ENCODE measurements around the gene ACBD7.
A peak's percentile ranks its signal among the peaks of the same experiment; 100 is the strongest.

ACBD7 gene

DNA sequence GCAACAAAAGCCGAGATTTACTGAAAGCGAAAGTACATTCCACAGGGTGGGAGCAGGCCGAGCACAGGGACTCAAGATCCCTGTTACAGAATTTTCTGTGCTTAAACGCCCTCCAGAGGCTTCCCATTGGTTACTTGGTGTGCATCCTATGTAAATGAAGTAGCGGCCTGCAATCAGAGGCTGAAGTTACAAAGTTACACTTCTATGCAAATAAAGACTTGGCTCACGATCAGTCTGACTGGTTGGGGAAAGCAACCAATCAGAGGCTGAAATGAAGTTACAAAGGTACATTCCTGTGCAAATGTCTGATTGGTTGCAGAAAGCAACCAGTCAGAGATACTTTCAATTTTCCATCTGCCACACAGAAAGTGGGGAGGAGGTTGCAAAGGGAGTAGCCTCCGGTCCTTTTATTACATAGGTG is 4.1 kb downstream of the ACBD7 start:
- peak; percentile 1 for DNase-seq

DNA sequence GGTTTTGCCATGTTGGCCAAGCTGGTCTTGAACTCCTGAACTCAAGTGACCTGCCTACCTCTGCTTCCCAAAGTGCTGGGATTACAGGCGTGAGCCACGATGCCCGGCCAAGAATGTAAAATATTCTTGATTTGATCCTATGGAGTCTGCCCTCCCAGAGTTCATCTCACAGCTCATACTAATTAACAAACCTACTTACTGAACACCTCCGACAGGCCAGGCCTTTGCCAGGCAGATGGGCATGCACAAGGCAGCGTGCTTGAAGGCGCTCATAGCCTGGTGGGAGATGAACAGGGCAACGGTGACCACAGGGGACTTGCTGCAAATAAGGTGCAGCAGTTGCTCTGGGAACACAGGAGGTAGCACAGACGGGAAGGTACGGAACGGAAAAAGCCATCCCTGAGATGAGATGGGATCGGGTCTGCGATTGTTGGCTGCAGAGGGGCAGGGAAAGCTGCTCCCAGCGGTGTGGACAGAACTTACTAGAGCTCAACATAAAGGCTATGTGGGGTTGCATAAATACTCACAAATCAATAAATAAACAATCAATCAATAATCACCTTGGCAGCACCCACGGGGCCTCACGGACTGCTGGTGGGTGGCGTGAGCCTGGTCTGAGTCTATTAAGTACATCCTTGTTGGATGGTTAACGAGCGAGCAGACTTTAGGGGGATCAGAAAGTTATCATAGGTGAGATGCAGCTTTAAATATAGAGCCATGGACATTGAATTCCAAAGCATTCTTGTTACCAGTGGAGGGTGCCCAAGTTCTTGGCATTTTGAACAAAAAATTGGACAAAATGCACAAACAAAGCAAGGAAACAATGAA is 4.7 kb downstream of the ACBD7 start:
- no peak for DNase-seq

DNA sequence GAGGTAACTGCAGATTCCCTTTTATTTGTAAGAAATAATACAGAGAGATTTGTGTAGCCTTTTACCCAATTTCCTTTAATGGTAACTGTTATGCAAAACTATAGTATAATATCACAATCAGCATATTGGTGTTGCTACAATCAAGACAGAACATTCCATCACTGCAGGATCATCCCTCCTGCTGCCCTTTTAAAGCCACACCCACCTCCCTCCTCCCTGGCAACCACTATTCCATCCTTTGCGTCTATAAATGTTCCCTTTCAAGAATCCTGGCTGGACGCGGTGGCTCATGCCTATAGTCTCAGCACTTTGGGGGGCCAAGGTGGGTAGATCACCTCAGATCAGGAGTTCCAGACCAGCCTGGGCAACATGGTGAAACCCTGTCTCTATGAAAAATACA is 13.2 kb downstream of the ACBD7 start:
- DNase-seq, result no peak

DNA sequence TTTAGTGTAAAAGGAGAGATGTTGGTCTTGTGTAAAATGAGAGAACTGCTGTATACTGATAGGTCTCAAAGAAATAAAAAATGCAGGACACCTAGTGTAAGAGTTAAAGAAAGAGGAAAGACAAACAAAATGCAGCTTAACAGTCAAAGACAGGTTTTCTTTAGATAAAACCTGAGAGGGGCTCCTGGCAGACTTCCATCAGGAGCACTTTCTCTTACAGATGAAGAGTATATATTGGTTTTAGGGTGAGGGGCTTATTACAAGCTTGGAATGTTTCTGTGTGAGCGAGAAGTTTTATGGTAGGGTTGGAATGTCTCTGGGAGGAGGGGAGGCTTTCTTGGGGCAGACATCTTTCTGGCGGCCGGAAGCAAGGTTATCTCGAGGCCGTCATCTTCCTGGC is 16.2 kb downstream of the ACBD7 start:
- no peak for DNase-seq

DNA sequence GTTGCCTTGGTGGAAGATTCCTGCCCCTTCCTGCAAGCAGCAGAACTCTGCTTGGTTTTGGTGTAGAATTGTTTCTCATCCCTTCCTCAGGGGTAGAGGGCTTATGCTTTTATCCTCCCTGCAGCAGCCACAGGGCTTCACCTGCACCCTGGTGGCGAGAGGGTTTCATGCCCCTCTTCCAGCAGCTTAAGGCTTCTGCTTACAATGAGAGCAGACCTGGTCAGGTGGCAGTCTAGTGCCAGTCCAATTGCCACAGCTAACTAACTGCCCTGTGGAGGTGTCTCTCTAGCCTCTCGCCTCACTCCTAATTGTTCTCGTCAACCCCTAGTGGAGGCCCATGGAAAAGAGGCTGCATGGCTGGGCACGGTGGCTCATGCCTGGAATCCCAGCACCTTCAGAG is 19.3 kb downstream of the ACBD7 start:
- DNase-seq, result no peak

DNA sequence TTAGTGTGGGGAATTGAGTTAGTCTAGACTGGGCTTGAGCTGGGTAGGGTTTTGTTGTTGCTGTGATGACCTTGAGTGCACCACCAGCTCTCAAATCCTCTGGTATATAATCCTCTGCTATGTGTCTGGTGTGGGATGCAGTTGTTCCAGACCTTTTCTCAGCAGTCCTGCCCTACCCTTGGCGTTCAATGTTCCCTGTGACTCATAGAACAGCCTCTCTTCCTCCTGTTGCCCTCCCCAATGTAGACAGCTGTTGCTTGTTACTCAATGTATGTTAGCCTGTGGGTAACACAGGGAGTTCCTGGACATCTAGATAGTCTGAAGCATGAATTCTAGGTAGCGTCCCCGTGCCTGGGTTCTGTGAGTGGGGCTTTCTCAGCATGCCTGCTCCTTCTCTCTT is 19.8 kb downstream of the ACBD7 start:
- DNase-seq, result no peak

DNA sequence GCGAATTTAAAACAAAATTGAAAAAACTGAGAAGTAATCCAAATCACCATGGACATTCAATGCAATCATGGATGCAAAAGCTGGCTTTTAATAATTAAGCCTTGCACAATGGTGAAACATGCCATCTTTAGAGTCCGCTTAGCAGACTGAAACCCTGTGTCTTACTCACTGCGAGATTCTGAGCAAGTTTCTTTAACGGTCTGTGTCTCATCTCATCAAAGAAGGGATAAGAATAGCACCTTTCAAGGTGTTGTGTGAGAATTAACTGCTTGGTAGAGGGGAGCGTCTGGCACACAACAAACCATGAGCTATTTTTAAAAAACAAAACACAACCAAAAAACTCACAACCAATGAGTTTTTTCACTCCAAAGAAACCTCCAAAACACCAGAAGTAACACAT is 21.4 kb downstream of the ACBD7 start:
- no peak for DNase-seq

DNA sequence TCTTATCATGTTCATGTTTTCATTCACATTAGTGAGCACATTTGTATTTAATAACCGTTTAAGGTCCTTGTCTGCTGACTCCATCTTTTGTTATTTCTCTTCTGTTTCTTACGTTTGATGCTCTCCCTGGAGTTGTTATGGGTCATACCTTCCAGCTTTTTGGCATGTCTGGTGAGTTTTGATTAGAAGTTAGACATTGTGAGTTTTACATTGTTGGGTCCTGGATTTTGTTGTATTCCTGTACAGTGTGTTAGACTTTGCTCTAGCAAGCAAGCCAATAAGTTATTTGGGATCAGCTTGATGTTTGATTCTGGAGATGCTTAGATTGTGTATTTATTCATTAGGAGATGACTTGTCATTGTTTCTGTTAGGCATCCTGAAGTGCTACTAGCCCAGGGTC is 27.9 kb downstream of the ACBD7 start:
- no peak for DNase-seq

DNA sequence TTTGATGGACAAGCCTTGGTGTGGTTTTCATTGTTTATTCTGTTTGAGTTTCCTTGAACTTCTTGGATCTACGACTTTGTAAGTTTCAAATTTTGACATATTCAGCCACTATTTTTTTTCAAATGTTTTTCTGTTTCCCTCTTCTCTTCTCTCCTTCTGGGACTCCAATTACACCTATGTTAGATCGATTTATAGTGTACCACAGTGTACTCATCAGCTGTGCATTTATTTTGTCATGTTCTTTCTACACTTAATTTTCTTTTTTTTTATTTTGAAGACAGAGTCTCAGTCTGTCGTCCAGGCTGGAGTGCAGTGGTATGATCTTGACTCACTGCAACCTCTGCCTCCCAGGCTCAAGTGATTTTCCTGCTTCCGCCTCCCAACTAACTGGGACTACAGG is 28.7 kb downstream of the ACBD7 start:
- no peak for DNase-seq

DNA sequence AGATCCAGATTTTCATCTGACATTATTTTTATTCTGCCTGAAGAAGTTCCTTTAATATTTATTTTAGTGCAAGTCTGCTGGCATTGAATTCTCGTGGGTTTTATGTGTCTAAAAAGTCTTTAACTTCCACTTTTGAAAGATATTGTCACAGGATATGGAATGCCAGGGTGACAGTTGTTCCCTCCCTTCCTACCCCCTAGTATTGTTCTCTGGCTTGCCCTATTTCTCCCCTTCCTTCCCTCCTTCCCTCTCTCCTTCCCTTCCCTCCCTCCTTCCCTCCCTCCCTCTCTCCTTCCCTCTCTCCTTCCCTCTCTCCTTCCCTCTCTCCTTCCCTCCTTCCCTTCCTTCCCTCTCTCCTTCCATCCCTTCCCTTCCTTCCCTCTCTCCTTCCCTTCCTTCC is 29.9 kb downstream of the ACBD7 start:
- DNase-seq, result no peak

DNA sequence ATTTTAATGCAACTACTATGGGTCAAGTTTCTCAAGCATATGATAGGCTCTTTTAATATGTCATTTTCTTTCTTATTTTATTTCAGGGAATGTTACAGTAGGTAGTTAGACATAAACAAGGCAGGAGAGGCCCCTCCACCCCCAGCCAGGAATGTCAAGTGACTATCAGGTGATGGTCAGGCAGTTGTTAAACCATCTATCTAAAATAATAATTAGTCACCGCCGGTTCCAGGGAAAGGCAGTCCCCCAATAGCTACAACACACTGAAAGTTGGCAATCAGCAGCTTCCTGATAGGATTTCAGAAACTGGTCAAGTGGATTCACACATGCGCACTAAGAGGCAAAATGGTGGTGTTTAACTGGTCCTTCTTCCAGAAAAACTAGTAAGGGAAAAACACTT is 35.5 kb downstream of the ACBD7 start:
- DNase-seq, result no peak

DNA sequence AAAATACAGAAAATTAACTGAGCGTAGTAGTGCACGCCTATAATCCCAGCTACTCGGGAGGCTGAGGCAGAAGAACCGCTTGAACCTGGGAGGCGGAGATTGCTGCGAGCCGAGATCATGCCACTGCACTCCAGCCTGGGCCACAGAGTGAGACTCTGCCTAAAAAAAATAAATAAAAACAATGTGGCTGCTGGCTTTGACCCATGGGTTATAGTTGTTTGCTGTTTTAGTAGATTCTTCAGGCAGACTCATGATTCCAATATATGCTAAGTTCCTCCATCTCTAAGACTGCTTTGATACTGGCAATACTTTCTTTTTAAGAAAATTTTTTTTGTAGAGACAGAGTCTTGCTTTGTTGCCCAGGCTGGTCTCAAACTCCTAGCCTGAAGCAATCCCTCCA is 36.5 kb downstream of the ACBD7 start:
- DNase-seq, result no peak

DNA sequence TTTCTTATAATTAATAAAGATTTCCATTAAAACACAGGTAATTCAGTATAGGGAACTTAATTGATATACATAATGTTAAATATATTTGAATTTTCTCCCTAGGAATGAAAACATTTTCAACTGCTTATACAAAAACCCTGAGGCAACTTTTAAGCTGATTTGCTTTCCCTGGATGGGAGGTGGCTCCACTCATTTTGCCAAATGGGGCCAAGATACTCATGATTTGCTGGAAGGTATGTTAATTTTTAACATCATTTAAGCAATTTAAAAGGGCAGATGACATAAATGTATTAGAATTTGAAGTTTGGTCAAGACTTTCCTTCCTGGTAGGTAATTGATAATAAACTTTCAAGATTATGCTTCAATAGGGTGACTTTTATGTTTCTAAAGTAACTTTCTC is 39.0 kb downstream of the ACBD7 start:
- no peak for DNase-seq

DNA sequence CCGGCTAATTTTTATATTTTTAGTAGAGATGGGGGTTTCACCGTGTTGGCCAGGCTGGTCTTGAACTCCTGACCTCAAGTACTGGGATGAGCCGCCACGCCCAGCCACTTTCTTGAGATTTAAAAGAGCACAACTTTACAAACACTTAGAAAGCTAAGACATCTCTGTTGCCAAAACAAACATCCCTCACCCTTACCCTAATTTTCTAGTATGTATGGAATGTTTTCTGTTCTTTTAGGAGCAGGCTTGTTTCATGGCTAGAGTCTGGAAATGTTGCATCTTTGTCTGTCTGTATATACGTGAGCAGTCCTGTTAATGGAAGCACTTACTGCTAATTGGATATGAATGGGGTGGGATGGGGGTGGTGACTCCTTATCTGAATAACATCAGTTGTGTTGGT is 42.0 kb downstream of the ACBD7 start:
- DNase-seq, result no peak

DNA sequence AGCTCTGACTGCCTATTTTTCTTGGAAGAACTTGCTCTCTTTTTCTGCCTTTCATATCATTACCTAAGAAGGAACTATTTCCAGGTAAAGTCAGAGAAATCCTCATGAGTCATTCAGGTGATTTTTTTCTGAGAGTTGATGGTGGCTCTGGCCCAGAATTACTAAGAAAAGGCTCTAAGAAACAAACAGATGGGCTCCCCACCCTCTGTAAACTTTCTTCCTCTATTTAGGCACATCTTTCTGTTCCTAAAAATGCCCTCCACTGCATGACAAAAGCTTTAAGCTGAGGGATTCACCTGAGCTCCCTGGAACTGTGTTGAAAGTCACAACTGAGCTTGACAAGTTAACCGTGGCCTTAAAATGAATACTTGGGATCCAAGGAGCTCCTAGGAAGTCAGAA is 43.2 kb downstream of the ACBD7 start:
- no peak for DNase-seq

DNA sequence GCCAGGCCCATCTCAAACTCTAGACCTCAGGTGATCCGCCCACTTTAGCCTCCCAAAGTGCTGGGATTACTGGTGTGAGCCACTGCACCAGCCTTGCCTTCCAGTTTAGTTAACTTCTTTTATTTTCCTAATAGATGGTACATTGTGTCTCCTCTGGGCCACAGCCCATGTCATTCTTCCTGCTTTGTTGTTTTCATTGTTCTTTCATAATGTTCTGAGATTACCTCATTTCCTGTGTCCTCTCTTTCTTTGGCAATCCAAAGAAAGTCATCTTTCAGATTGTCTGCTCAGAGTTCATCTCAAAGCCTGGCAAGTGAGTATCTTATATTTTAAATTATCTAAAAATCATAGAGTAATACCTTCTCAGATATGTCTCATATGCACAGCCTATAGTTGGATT is 44.9 kb downstream of the ACBD7 start, which contains the start of gene OLAH:
OLAH (plus strand) TSS at position 270 of the 400 bp plus-strand sequence. CDS start 3,346 bp downstream, outside the sequence.
- no peak for DNase-seq

DNA sequence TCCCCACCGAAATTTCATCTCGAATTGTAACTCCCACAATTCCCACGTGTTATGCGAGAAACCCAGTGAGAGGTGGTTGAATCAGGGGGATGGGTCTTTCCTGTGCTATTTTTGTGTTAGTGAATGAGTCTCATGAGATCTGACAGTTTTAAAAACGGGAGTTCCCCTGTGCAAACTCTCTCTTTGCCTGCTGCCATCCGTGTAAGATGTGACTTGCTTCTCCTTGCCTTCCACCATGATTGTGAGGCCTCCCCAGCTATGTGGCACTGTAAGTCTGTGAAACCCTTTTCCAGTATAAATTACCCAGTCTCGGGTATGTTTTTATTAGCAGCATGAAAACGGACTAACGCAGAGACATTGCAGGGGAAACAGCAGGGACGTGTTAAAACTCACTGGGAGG is 50.2 kb downstream of the ACBD7 start:
- no peak for DNase-seq

DNA sequence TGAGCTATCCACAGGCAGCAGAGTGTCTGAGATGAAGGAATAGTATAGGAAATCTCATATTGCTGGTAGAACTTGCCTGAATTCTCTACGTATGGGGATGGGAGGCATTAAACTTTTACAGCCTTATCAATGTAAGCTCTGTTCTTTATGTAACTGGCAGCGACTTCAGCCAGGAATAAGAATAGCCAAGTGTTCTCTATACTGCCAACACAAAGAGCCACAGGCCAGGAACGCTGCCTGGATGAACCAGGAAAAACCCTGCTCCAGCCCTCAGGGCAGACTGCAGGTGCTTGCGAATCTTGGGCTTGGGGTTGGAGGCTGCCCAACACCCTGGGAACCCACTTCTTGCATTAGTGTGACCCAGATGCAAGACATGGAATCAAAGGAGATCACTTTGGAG is 50.9 kb downstream of the ACBD7 start:
- DNase-seq, result no peak

DNA sequence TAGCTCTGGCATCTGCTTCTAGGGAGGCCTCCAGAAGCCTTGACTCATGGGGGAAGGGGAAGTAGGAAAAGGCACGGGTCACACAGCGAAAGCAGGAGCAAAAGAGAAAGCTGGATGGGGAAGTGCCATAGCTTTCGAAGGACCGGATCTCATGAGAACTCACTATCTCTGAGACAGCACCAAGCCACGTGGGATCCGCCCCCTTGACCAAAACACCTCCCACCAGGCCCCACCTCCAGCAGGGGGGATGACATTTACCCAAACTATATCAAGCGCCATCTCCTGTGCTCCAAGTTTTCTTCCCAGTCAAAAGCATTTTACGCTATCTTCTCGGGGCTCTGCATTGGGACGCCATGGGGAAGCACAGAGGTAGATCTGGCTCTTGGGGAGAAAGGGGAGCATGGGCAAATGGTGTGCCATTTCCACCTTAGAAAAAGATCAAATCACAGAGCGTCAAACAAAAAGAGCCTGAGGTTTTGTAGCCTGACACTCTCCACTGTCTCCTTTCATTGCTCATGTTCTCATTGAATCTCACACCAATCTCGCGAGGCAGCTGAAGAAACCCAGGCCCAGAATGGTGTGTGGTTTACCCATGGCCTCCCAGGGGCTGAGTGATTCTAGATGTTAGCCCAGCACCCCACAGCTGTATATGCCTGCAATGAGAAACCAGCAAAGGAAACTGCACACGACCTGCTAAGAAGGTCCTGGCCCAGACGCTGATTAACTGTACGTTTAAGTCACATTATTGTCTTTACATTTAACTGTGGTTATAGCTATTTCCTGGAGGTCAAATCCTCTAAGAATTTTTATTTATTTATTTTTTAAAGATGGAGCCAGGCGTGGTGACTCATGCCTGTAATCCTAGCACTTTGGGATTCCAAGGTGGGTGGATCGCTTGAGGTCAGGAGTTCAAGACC is 52.9 kb downstream of the ACBD7 start:
- DNase-seq, result no peak

DNA sequence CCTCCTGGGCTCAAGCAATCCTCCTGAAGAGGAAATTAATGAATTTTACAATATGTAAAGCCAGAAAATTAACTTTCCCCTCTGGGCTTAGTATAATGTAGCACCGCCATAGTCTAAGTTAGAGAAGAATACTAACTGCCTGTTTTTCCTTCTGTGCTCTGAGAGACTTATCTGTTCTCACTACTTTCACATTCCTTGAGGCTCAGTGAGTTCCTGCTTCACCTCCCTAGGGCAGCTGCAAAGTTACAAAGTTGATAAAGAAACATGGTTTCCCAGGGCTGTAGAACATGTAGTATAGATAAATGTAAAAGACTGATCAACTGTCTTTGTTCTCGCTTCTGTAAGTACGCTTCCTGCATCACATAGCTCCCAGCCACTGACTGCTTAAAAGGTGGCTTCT is 60.8 kb downstream of the ACBD7 start:
- DNase-seq, result no peak
